ENCODE measurements around the gene ARAP1.
A peak's percentile ranks its signal among the peaks of the same experiment; 100 is the strongest.

ARAP1 gene

DNA sequence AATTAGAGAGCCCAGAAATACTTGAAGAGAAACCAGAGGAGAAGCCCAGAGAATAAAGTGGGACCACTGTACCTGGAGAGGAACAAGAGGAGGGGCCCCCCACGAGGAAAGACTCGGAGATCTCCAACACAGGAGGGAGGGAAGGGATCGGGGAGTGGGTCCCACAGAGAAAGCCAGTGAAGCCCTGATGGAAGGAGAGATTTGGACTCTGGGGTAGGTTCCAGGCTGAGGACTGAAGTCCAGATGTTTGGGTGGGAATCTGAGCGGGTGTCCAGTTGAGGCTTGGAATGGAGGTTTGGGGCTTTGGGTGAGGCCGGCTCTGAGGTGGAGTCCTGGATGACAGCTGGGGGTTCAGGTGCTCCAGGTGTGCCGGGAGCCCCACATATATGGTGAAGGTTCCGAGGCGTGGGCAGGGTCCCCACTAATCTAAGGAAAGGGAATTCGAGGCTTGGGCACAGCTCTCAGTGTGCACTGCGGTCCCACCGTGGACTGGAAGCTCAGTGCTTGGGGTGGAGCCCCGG is 110.6 kb downstream of the ARAP1 start:
- peaks cover 12% of the 10 kb centered on the region for H3K4me1 Mint-ChIP-seq
- H3K36me3 Mint-ChIP-seq (ENCODE audit: low read depth), result no peaks in the 10 kb centered on the region
- H3K27ac Mint-ChIP-seq, result no peak overlapping the region
- H3K4me3 Mint-ChIP-seq, result no peak overlapping the region
- H3K27me3 Mint-ChIP-seq (ENCODE audit: low read depth, poor library complexity), result peaks cover 33% of the 10 kb centered on the region
- TF ChIP-seq, protein P1, sequence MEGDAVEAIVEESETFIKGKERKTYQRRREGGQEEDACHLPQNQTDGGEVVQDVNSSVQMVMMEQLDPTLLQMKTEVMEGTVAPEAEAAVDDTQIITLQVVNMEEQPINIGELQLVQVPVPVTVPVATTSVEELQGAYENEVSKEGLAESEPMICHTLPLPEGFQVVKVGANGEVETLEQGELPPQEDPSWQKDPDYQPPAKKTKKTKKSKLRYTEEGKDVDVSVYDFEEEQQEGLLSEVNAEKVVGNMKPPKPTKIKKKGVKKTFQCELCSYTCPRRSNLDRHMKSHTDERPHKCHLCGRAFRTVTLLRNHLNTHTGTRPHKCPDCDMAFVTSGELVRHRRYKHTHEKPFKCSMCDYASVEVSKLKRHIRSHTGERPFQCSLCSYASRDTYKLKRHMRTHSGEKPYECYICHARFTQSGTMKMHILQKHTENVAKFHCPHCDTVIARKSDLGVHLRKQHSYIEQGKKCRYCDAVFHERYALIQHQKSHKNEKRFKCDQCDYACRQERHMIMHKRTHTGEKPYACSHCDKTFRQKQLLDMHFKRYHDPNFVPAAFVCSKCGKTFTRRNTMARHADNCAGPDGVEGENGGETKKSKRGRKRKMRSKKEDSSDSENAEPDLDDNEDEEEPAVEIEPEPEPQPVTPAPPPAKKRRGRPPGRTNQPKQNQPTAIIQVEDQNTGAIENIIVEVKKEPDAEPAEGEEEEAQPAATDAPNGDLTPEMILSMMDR (IDR thresholded peaks at IDR 0.05), result no peak
- DNase-seq, result no peak
- H3K9me3 Mint-ChIP-seq, result no peaks in the 10 kb centered on the region

DNA sequence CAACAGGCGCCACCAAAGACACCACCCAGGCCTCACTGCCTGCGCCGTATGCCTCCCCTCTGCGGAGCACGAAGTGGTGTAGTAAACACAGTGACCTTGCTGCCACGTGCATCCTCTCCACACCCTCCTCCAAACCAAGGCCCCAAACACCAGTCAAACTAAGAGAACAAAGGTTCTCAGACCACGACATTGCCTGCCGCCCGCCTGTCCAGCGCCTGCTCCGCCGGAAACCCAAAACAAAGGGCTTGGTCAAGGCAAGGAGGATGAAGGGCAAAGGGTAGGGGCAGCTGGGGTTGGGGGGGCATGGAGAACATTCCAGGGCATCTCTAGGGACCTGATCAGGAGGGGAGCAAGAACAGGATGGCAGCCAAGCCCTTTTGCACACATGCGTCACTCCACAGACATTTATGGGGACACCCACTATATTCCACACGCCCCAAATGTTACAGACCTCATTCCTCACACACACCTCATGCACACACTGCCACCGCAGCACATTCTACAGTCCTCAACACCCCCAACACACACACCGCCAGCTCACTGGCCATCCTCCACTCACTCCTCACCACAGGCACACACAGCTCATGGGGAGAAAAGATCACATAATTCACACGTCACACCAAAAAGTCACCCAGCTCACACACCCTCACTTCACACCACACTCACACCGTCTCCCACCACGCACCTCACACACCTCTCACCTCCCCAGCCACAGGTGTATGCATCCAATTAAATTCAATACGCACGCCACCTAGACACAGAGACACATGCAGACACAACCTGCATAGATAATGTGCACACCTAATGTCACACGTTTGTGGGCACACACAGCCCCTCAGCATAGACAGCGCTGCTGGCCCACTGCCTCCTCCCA is 112.5 kb downstream of the ARAP1 start:
- Mint-ChIP-seq H3K4me1 (peaks cover 18% of the 10 kb centered on the region), H3K36me3 (ENCODE audit: low read depth) (no peaks in the 10 kb centered on the region), H3K9me3 (no peaks in the 10 kb centered on the region), H3K27ac (no peak overlapping the region), H3K4me3 (no peak overlapping the region), H3K27me3 (ENCODE audit: low read depth, poor library complexity) (peaks cover 22% of the 10 kb centered on the region)
- no peak for DNase-seq
- TF ChIP-seq, protein P1 (IDR thresholded peaks at IDR 0.05), result no peak

DNA sequence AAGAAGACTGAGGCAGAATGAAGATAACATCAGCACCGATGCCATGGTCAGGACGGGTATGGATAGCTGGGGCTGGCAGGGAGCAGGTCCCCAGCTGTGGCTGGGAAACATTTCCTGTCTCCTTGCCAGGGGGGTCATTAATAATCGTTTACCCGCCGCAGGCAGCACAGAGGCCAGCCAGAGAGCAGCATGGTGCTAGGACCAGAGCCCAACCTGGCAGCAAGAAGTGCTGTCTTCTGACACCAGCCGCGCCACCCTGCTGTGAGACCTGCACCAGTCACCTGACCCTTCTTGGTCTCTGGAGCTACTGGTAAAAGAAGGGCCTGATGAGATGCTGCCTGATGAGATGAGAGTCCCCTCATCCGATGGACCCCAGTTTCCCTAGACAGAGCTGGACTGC is 114.3 kb downstream of the ARAP1 start:
- peaks cover 20% of the 10 kb centered on the region for H3K4me1 Mint-ChIP-seq
- TF ChIP-seq, protein P1 (IDR thresholded peaks at IDR 0.05), result no peak
- H3K9me3 Mint-ChIP-seq, result no peaks in the 10 kb centered on the region
- H3K27ac Mint-ChIP-seq, result no peak overlapping the region
- H3K27me3 Mint-ChIP-seq (ENCODE audit: low read depth, poor library complexity), result peaks cover 12% of the 10 kb centered on the region
- DNase-seq, result no peak
- H3K36me3 Mint-ChIP-seq (ENCODE audit: low read depth), result no peaks in the 10 kb centered on the region
- H3K4me3 Mint-ChIP-seq, result no peak overlapping the region

DNA sequence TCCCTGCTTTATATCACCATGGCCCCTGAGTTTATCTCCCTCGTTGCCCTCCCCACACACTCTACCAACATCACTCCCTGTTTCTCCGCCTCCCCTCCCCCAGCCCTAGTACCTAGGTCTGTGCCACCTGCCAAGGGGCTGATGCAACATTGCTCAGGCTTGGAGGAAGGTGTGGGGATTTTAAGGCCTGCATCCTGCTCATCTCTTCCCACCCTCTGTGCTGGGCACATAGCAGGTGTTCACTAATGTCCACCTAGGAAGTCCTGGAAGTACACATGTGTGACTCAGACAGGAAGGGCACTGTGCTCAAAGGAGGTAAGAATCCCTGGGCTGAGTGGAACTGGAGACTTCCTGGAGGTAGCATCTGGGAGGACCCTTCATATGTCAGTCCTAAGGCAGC is 115.0 kb downstream of the ARAP1 start:
- H3K36me3 Mint-ChIP-seq (ENCODE audit: low read depth), result no peaks in the 10 kb centered on the region
- H3K27ac Mint-ChIP-seq, result peak overlapping the region; percentile 20
- H3K4me3 Mint-ChIP-seq, result no peak overlapping the region
- H3K9me3 Mint-ChIP-seq, result no peaks in the 10 kb centered on the region
- H3K27me3 Mint-ChIP-seq (ENCODE audit: low read depth, poor library complexity), result peaks cover 12% of the 10 kb centered on the region
- TF ChIP-seq, protein P1 (IDR thresholded peaks at IDR 0.05), result no peak
- no peak for DNase-seq
- H3K4me1 Mint-ChIP-seq, result peaks cover 27% of the 10 kb centered on the region

DNA sequence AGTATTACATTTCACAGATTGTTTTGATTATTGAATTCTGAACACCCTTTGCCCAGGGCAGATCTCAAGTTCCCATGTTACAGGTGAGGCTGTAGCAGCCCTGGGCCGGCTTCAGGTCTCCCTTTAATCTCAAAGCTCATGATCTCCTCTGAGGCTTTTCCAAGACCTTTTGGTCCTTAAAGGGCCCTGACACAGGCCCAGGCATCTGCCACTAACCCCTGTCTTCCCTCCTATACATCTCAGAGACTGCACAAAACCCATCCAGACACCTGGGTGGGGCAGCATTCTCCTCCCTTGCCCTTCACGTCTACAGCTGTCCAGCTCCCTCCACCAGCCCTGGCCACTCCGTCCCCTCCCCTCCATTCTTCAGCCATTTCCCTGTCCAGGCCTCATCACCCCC is 115.8 kb downstream of the ARAP1 start:
- TF ChIP-seq, protein P1 (IDR thresholded peaks at IDR 0.05), result no peak
- DNase-seq, result no peak
- H3K4me3 Mint-ChIP-seq, result no peak overlapping the region
- no peak overlapping the region for H3K27ac Mint-ChIP-seq
- H3K27me3 Mint-ChIP-seq (ENCODE audit: low read depth, poor library complexity), result peaks cover 12% of the 10 kb centered on the region
- peaks cover 29% of the 10 kb centered on the region for H3K4me1 Mint-ChIP-seq
- H3K36me3 Mint-ChIP-seq (ENCODE audit: low read depth), result no peaks in the 10 kb centered on the region
- no peaks in the 10 kb centered on the region for H3K9me3 Mint-ChIP-seq

DNA sequence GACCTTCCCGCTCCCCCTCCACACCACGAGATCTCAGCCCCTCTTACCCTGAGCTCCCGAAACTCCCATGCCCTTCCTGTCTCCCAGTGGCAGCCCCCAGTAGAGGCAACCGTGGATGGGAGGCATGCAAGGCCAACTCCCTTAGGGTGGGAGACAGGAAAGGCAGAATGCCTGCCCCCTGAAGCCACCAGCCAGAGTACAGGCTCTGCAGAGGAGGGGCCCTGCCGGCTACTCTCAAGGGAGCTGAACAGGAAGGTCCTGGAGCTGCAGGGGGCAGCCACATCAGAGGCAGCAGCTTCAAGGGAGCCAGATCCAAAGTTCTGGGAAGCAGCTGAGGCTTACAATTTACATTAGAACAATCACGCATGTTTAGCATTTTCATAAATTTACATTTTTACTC is 116.3 kb downstream of the ARAP1 start:
- H3K4me1 Mint-ChIP-seq, result peaks cover 29% of the 10 kb centered on the region
- no peak for DNase-seq
- no peaks in the 10 kb centered on the region for H3K9me3 Mint-ChIP-seq
- no peak overlapping the region for H3K4me3 Mint-ChIP-seq
- H3K27ac Mint-ChIP-seq, result no peak overlapping the region
- TF ChIP-seq, protein P1 (IDR thresholded peaks at IDR 0.05), result no peak
- peaks cover 14% of the 10 kb centered on the region for H3K27me3 Mint-ChIP-seq (ENCODE audit: low read depth, poor library complexity)
- no peaks in the 10 kb centered on the region for H3K36me3 Mint-ChIP-seq (ENCODE audit: low read depth)

Measured in nephron progenitor cell (in vitro differentiated cells).